Left ventricle myocardium superior (tissue), 1 donor: ENCODE results near the gene MBL2. TPM values are rescaled to one million over a fixed set of nuclear protein-coding genes. Genes with fewer than 3 reads are reported as not detected.

Source experiments
- ATAC-seq: fragments of 200-7000 bp; cut with Tn5 transposase; one replicate; pipeline ENCODE4 v1.9.1; 2020; ENCODE audit warnings: mild to moderate bottlenecking, moderate library complexity
- DNase-seq: peaks from one replicate; pipeline ENCODE4 v3.0.0-alpha.2; 2020
- intact Hi-C: fragments of 100-400 bp; cut with micrococcal nuclease; formaldehyde crosslinking; loops from one replicate; pipeline ENCODE4 v1.11.0; 2022
- total RNA-seq: library from RNA; stranded (reverse); fragmentation: NEBNext Ultra II Directional; extraction: Animal tissue kit (Norgen Biotek cat#: 25700); gene quantifications from one replicate; pipeline ENCODE4 v1.2.1, GENCODE V29; 2021
- donor health status: DM: no; HTN: yes; CAD: no; lungs with severe emphysema.

MBL2 gene
- total RNA-seq, 1 donor from 2014 or later = not detected

DNA sequence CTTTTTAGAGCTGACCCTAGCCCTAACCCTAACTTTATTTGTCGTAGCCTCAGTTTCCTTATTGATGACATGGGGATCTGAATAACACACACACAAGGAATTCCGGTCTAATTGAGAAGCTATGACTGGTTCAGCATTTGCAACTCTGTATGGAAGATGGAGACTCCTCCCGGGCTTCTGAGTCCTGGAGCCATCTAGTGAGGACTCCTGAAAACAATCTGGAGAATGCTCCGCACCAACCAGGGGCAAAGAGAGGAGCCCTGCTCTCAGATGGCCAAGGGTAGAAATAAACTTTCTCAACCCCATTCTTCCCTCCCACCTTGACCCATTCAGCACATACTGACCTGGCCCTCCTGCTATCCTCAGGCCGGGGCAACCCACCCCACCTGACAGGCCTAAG lies 26.4 kb downstream of the MBL2 start:
- no peak for ATAC-seq
- intact Hi-C loops = no loop called here
- DNase-seq = no peak

DNA sequence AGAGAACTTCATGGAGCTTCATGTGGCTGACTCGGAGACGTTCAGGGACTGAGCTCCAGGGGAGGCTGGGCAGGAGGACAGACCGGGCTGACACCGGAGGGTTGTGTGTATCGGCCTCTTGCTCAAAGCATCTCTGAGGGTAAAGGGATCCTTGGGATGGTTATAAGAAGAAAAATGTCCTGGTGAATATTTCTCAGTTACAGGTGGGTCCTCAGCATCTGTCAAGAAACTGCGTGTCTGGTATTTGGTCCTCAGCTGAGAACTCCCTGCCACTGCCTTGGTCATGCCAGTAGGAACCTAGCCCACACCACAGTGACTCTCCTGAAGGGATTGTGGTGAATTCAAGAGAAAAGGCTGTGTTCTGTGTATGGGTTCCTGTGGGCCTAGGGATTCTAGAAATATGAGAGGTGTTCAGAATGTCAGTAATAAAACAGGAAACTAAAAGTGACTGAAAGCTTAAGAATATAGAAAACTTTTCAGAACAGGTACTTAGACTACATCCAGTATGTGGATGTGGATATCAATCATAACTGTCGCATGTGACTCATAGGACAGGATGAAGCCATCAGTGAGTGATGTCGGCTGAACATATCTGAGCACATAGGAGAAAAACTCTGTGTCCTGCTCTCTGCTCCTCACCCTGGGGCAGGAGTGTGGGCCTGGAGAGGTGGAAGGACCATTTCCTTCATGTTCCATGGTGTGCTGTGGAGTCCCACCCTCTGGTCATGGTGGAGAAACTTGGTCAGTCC lies 28.4 kb downstream of the MBL2 start:
- intact Hi-C loops = no loop called here
- no peak for ATAC-seq
- DNase-seq = no peak

DNA sequence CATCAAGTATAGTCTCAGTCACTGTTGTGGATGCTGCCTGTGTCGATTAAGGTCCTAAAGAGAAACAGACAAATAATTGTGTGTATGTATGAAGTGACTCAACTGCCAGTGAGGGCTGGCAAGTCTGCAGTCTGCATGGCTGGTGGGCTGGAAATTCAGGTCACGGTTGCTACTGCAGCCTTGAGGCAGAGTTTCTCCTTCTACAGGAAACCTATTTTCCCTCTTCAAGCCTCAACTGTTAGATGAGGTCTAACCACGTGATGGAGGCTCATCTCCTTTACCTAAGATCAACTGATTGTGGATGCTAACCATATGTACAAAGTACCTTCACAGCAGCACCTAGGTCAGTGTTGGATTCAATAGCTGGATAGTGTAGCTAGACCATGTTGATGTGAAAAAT lies 29.9 kb downstream of the MBL2 start:
- intact Hi-C loops = no loop called here
- ATAC-seq (no peak), DNase-seq (no peak)

DNA sequence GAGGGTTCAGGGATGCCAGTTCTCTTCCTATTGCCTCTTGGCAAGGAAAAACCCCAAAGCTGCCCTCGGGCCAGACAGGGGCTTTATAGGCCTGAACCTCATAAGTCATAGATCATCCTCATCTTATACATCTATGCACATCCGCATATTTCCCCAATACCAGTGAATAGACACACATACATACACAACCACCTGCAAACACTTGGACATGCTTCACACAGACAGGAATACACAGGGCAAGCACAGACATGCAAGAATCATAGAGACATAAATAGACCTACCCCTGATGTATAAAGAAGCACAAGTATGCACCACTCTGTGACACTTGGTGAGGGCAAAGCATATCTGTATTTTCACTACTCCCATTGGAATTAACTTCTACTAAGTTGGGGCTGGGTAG lies 30.7 kb downstream of the MBL2 start:
- DNase-seq (no peak), ATAC-seq (no peak)
- intact Hi-C loops = no loop called here

DNA sequence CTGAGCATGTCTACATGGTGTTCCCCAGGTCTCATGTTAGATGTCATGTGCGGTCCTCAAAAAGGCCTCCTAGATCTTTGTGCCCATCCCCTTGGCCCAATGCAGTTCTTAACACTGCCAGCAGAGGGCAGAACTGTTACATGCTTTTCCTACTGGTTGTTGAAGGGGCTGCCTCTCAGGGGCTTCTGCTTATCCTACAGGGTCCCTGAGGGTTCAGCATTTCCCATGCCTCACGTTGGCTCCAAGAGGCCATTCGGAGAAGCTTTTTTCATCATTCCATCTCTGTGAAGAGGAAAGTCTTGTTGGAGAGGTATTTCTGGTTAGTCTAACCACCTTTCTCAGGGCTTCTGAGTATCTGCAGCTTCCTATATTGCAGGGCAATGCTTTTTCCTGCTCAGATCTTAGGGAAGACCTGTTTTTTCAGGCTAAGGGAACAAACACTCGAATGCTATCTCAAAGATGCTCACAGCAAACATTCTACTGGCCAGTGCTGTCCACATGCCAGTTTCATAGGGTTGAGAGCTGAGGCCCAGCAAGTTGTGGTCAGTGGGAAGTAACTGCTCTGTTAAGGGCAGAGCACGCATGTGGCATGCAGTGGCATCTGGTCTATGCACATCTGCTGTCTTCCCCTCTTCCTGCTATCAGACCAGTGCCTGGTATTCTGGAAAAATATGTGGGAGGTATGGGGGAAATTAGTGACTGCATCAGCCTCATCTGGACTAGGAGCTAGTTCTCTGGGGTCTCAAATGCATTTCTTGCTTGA lies 31.5 kb downstream of the MBL2 start:
- peak; percentile 40 for ATAC-seq
- intact Hi-C loops = no loop called here

DNA sequence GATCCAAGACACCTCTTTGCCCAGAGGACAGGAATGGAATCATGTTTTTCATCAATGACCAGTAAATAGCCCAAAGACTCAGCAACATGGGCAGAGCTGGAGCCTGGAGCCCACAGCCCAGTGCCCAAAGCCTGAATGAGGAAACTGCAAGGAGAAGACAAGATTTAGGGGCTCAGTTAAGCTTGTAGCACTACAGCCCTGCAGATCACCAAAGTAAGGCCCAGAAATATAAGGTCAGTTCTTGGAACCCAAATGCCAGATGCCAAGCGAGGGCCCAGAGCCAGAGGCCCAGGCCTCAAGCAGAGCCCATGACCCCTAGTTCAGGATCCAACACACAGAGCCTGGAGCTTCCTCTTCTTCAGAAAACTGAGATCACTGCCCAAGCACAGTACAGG lies 32.4 kb downstream of the MBL2 start:
- DNase-seq = no peak
- no peak for ATAC-seq
- intact Hi-C loops = no loop called here

More for the DNA sequence above, 31.5 kb downstream of the MBL2 start:
- peak; percentile 37 for DNase-seq

DNA sequence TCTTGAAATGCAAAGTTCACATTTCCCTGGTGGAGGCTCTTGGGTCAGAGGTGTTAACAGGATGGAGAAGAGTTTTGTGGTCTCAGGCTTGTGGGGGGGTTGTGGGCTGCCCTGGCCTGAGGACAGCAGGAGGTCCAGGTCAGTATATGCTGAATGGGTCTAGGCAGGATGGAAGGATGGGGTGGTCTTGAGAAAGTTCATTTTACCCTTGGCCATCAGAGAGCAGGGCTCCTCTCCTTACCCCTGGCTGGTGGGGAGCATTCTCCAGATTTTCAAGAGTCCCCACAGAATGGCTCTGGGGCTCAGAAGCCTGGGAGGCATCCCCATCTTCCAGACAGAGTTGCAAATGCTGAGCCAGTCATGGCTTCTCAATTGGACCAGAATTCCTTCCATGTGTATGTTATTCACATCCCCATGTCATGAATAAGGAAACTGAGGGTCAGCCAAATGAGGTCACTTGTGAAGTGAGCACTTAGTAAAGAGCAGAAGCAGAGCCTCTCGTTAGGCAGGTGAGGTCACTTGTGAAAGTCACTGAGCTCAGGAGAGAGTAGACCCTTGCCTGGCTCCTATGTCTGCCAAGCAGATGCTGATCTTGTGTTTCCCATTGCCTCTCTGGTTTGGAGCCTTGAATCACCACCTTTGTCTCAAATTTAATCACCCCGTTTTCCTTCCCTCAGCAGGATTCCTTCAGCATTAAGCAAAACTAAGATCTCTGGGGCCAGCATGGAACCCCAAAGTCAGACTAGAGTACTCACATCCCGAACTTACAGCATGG lies 33.0 kb downstream of the MBL2 start:
- DNase-seq (no peak), ATAC-seq (no peak)
- intact Hi-C loops = no loop called here

DNA sequence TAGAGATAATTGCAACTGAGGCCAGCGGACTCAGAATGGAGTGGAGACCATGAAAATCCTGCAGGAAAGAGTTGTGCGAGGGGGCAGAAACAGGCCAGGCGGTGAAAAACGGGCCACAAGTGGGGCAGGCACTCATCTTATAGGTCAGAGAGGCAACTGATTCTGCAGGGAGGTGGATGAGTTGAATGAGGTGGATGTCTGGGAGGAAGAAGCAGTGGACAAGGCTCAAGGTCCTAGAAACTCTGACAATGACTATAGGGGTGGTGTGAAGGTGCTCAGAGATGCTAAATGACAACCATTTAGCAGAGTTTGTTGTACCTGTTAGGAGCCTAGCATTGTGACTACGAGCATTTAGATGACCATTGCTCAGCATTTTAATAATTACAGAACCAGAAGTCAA lies 33.6 kb downstream of the MBL2 start:
- no peak for DNase-seq
- no peak for ATAC-seq
- intact Hi-C loops = no loop called here

DNA sequence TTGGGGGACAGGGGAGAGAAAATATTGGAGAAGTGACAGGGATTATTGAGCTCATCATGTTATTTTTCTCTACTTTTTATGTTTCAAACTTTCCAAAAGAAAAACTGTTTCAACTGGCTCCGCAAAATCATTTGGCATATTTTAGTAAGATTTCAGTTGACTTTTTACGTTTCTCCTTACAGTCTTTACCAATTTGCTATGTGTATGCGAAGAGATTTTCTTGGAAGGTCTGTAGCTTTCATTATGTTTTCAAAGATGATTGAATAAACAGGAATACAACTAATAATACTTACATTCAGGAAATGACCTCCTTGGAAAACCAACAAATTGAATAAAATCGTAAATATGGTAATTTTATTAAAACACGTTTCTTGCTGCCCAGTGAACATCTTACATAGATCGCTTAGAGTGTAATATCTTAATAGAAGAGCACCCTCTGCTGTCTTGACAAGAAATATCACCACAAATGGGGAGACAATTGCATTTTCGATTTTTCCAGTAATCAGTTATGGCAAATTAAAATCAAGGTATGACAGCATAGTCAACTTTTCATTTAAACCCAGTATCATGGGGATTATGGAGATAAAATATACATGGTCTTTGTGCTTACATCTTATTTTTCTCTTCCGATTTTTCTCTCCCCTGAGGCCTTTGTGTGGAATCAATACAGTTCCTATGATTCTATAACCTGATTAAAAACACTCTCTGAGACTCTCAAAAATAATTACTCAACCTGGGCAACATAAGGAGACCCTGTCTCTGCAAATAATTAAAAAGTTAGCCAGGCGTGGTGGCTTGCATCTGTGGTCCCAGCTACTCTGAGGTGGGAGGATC lies 43.1 kb downstream of the MBL2 start:
- ATAC-seq (peak; percentile 42), DNase-seq (no peak)
- intact Hi-C loops = loop anchor here (5.0 kb wide), 1 partner anchor 82 kb away; no protein-coding TSS in a partner anchor

DNA sequence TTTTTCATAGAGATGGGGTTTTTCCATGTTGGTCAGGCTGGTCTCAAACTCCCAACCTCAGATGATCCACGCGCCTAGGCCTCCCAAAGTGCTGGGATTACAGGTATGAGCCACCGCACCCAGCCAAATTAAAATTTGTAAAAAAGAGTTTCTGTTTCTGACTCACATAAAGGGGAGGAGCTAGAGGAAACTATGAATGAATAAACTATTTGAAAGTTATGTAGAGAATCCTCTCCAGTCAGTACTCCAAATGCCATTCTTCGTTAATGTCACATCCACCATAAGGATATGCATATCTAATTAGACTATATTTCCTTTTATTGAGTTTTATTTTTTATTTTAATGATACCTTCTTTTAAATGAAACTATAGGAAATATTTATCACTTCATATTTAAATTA lies 52.6 kb downstream of the MBL2 start:
- intact Hi-C loops = no loop called here
- ATAC-seq (no peak), DNase-seq (no peak)
